ENCODE data around the gene ISLR.

GRCh38 chr15:74136814-74137536 is 36.5 kb upstream of the ISLR start:
- TF ChIP-seq CTCF (conservative IDR thresholded peaks at IDR 0.05) (no peak), ZFX (IDR thresholded peaks at IDR 0.05) (no peak)
